GM12891 (cell line): ENCODE measurements around the gene AK5.

Experiments used
- DNase-seq: peaks from one replicate; pipeline ENCODE4 v3.0.0; 2011; ENCODE audit warnings: low spot score; ENCODE audit not compliant: insufficient read length
- FAIRE-seq: peaks from 2 replicates; lab custom pipeline; 2011; peaks lifted over from hg19 to GRCh38; lab: Jason Lieb, UNC
- PAX5 ChIP-seq: IDR thresholded peaks from 2 replicates; pipeline ENCODE4 v1.6.1; 2011; ENCODE audit warnings: low read length, moderate library complexity, mild to moderate bottlenecking; ENCODE audit not compliant: insufficient read depth, severe bottlenecking
- POLR2A ChIP-seq: IDR thresholded peaks from 2 replicates; pipeline ENCODE4 v1.6.1; 2011; ENCODE audit warnings: low read depth, low read length, control low read depth
- POLR2AphosphoS5 ChIP-seq: IDR thresholded peaks from 2 replicates; pipeline ENCODE4 v1.6.1; 2011; ENCODE audit warnings: low read depth, low read length, control low read depth
- POU2F2 ChIP-seq: IDR thresholded peaks from 2 replicates; pipeline ENCODE4 v1.6.1; 2011; ENCODE audit warnings: low read depth, mild to moderate bottlenecking, control low read depth, low read length, moderate library complexity
- SPI1 ChIP-seq: IDR thresholded peaks from 2 replicates; pipeline ENCODE4 v1.6.1; 2011; ENCODE audit warnings: low read depth, low read length, control low read depth
- TAF1 ChIP-seq: IDR thresholded peaks from 2 replicates; pipeline ENCODE4 v1.6.1; 2011; ENCODE audit warnings: low read depth, low read length, control low read depth

Gene AK5

DNA sequence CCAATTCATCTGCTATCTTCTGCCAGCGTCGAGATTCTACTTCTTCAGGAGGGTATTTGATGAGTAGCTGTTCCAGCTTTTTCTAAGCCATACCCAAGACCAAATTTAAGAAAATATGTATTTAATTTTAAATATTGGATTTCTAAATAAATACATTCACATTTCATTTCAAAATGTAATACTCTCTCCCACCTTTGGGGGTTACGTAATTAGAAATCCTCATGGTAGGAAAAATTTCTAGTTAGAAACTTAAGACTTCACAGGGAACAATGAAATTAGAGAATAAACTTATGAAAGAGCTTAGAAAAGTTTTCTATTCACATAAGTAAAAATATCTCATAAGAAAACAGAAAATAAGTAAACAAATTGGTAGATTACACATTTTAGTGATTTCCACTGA is 297.7 kb downstream of the AK5 start:
- TF ChIP-seq POU2F2 (no peak), TAF1 (no peak), PAX5 (no peak), POLR2AphosphoS5 (no peak), POLR2A (no peak), SPI1 (no peak)
- FAIRE-seq (no peak), DNase-seq (no peak)

DNA sequence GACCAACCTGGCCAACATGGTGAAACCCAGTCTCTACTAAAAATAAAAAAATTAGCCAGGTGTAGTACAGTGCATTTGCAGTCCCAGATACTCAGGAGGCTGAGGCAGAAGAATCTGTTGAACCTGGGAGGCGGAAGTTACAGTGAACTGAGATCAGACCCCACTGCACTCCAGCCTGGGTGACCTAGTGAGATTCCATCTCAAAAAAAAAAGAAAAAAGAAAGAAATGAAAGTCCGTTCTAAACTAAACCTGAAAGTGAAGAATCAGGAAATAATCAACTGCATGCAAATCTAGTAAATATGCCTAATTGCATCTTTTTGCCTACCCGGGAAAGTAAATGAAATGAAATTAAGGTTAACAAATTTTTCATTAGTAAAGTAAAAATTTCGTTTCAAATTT is 301.1 kb downstream of the AK5 start:
- FAIRE-seq (no peak), DNase-seq (no peak)
- TF ChIP-seq TAF1 (no peak), POLR2A (no peak), PAX5 (no peak), SPI1 (no peak), POU2F2 (no peak), POLR2AphosphoS5 (no peak)

DNA sequence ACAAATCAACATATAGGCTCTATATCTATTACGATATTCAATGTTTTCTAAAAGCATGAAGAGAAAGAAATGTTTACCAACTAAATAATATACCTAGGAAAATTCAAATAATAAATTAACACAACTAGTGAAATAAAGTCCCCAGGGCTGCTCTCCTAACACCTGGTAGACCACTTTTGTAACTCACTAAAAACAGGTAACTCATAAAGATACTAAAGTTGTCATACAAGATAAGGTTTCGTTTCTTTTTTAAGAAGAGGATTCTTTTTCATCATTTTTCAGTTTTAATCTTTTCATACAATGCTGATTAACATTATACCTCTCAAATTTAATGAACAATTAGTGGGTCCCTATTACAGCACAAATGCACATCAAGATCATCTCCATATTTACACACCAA is 301.7 kb downstream of the AK5 start:
- DNase-seq (no peak), FAIRE-seq (no peak)
- TF ChIP-seq PAX5 (no peak), SPI1 (no peak), POLR2AphosphoS5 (no peak), POU2F2 (no peak), TAF1 (no peak), POLR2A (no peak)

DNA sequence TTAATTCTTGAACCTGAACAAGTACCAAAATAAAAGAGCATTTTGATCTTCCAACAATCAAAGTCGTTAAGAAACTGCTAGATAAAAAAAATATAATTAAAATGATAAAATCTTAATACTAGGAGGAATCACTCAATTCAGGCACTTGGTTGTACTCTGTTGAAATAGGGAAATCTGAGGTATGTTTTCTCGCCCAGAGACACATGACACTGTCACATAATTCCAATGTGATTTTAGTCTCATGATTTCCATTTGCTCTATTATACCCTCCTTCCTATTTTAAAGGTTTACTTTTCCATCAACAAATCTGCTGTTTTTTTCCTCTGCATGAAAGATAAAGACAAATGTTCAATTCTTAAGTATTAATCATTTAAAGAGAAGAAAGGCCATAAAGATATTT is 303.1 kb downstream of the AK5 start:
- FAIRE-seq (no peak), DNase-seq (no peak)
- TF ChIP-seq TAF1 (no peak), POLR2A (no peak), POLR2AphosphoS5 (no peak), POU2F2 (no peak), PAX5 (no peak), SPI1 (no peak)

DNA sequence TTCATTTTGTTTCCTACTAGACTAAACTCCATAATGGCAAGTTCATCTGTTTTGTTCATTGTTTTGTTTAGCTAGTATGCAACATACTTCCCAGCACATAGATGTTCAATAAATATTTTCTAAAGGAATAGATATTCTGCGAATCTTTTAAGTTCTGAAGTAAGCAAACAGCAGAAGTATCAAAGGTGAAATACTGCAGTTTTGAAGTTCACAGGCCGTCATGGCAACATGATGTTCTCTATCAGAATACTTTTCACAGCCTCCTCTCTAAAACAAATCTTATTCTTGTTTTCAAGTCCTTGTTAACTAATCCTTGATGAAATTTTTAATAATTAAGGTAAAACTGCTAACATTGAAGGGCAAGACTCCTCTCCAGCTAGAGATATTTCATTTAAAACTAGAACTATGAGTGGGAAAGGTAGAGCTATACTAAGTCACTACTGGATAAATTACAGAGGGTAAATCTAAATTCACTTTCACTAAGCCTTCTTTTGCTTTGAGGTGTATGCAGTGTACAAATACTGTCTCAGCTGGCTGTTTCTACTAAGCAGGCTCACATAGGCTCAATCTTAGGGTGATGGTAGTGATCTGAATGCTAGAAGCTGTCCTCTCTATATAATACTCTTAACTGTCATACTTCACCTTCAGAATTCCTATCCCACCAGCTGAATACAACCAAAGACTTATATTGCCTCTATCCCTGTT is 303.9 kb downstream of the AK5 start:
- FAIRE-seq: no peak
- DNase-seq: no peak
- TF ChIP-seq POLR2A (no peak), SPI1 (no peak), POU2F2 (no peak), PAX5 (no peak), TAF1 (no peak), POLR2AphosphoS5 (no peak)

DNA sequence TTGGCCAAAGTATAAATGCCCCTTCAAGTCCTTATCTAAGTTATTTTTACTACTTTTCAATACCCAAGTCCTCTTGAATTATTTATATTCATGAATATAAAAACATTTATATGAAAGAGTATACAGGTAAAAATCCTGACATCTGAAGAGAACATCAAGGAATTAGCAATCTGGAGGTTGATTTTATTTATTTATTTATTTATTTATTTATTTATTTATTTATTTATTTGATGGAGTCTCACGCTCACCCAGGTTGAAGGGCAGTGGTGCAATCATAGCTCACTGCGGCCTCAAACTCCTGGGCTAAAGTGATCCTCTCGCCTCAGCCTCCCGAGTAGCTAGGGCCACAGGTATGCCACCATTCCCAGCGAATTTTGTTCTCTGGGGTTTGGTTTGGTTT is 307.4 kb downstream of the AK5 start:
- TF ChIP-seq PAX5 (no peak), POLR2A (no peak), POLR2AphosphoS5 (no peak), TAF1 (no peak), SPI1 (no peak), POU2F2 (no peak)
- DNase-seq: no peak
- FAIRE-seq: no peak

DNA sequence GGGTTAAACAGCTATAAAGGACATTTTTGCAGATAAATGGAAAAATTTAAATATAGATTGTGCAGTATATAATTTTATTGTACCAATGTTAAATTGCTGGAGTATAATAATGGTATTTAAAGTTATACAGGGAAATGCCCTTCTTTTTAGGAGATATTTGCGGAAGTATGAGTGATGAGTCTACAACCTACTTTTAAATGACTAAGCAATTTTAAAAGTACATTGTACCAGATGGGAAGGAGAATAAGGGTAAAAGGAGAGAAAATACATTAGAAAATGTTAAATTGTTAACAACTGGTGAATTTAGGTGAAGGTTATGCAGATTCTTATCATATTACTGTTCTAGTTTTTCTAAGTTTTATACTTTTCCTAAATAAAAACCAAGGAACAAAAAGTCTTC is 308.8 kb downstream of the AK5 start:
- no peak for FAIRE-seq
- TF ChIP-seq SPI1: no peak
- TF ChIP-seq POLR2AphosphoS5: no peak
- no peak for TF ChIP-seq POLR2A
- TF ChIP-seq POU2F2: no peak

DNA sequence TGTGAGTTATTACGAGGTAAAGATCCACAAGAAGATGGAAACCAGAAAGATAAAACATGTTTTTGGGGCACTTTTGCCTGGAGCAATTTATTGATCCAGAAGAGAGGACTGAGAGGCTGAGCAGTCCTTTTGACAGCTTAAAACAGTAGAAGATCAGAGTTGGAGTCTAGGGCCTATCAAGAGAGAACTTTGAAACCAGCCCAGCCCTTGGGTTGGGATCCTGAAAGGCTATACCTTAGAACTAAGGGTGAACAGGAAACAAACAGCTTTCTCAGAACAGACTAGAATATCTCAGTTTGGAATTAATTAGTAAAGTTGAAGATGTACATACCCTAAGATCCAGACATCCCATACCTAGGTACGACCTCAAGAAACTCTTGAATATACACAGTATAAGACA is 311.1 kb downstream of the AK5 start:
- TF ChIP-seq POLR2A: no peak
- TF ChIP-seq SPI1: no peak
- TF ChIP-seq POLR2AphosphoS5: no peak
- no peak for TF ChIP-seq PAX5
- TF ChIP-seq TAF1: no peak
- TF ChIP-seq POU2F2: no peak
- FAIRE-seq: no peak
- no peak for DNase-seq

More for the DNA sequence above, 308.8 kb downstream of the AK5 start:
- no peak for DNase-seq

DNA sequence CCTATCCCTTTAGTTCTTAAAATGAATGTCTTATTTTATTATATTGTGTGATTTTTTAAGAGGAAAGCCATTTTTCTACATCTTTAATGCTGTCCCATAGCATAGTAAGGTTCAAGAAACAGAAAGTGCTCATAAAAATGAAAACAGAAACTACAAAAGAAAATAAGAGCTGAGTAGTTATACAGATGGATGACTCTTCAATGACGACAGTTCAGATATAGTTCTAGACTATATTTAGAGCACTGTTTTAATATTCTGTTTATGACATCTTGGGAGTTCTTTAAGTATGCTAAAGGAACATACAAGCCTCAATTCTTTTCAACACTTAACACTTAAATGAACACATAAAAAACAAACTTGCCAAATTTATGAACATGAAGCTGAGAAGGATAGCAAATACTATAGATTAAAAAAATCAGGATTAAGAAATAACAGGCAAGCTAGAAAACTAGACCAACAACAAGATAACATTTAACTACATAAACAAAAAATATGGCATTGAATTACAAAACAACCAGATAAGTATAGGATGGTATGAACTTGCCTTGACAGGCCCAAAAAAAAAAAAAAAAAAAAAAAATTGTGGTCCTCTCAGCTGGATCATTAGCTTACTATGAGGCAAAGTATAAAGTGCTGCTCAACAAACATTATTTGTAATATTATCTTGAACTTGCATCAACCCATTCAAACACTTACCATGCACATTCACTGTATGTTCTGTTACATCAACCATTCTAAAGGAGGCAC is 312.7 kb downstream of the AK5 start:
- DNase-seq (no peak), FAIRE-seq (peak; percentile 23)
- no peak for TF ChIP-seq POLR2A
- TF ChIP-seq POU2F2: no peak
- TF ChIP-seq SPI1: no peak
- no peak for TF ChIP-seq POLR2AphosphoS5
- TF ChIP-seq PAX5: no peak
- TF ChIP-seq TAF1: no peak

DNA sequence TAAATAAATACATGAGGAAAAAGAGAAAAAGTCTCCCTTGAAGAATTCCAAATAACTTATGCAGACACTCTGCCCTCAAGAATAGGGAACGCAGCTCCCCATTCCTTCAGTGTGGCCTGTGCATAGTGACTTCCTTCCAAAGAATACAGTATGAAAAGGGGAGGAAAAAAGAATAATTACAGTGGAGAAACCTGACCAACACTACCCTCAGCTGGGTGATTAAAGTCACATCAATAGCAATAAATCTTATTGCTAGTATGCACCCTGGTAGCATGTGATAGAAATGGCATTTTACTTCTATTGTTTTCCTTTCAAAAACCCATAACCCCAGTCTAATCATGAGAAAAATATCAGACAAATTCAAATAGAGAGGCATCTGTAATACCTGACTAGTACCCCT is 315.5 kb downstream of the AK5 start:
- DNase-seq (no peak), FAIRE-seq (no peak)
- no peak for TF ChIP-seq POLR2AphosphoS5
- TF ChIP-seq SPI1: no peak
- TF ChIP-seq POU2F2: no peak
- no peak for TF ChIP-seq PAX5
- TF ChIP-seq POLR2A: no peak
- no peak for TF ChIP-seq TAF1
